GM23248 (cell line): ENCODE data around the gene SP2.

Experiments
- EZH2 ChIP-seq: fragments of 200-600 bp; sonication (generic); IDR thresholded peaks from 2 replicates; pipeline ENCODE4 v1.6.1; 2018; ENCODE audit warnings: antibody characterized with exemption, mild to moderate bottlenecking; ENCODE audit not compliant: insufficient read depth, poor library complexity, severe bottlenecking
- EZH2phosphoT487 ChIP-seq: fragments of 200-600 bp; sonication (generic); IDR thresholded peaks from 2 replicates; pipeline ENCODE4 v1.6.1; 2018; ENCODE audit warnings: antibody characterized with exemption, moderate library complexity, mild to moderate bottlenecking, low read depth; ENCODE audit not compliant: insufficient read depth

DNA sequence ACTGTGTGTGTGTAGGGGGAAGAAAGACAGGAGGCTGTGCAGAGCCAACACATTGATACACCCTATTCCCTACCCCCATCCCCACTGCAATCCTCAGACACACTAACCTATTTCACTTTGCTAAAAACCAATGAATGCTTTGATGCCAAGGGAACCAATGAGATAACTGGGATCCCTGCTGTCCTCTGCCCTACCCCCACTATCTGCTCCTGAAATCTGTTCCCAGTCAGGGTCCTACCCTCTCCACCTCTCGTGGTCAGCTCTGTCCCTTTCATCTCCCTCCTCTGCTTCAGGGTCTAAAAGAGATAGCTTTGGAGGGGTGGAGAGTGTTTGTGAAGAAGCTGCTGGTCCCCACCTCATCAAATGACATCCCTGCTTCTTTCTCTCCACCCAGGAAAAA, 26.0 kb upstream of the SP2 start:
- TF ChIP-seq EZH2 = no peak
- TF ChIP-seq EZH2phosphoT487 = no peak
